Keratinocyte (primary cell): Measurements from ENCODE around the gene ZNF597.

Source experiments
- CTCF ChIP-seq, 3 experiments: IDR thresholded peaks in 1 of 3; conservative IDR thresholded peaks in 1 of 3; optimal IDR thresholded peaks in 1 of 3; 2 replicates in 2 of 3; 3 replicates in 1 of 3; pipeline versions ENCODE3 to v1.5.1; 2011; ENCODE audit warnings: low read length in 3 of 3, mild to moderate bottlenecking in 3 of 3, moderate library complexity in 2 of 3, control low read depth in 1 of 3, inconsistent platforms in 1 of 3; ENCODE audit not compliant: insufficient read depth in 2 of 3; ENCODE audit errors: extremely low read depth in 1 of 3
- EZH2 ChIP-seq: IDR thresholded peaks from one replicate; pipeline ENCODE4 v1.6.1; 2012; ENCODE audit warnings: inconsistent platforms, mild to moderate bottlenecking, low read length, moderate library complexity

- TF ChIP-seq CTCF (optimal IDR thresholded peaks at IDR 0.05 in 1 of 3, IDR thresholded peaks at IDR 0.05 in 1 of 3, conservative IDR thresholded peaks at IDR 0.05 in 1 of 3; ENCODE audit: extremely low read depth in 1 of 3, insufficient read depth in 2 of 3, low read length in 3 of 3) (no peak), EZH2 (no peak)
These were observed 15.1 kb upstream of the ZNF597 start for GRCh38 chr16:3458278-3458851.
